H1 (cell line): Measurements from ENCODE around the gene BICD1. TPM values are rescaled to one million over a fixed set of nuclear protein-coding genes. Genes with fewer than 3 reads are reported as not detected.

Experiments
- CTCF ChIA-PET: fragments of 300-600 bp; sonication (Branson Sonifier 250); formaldehyde crosslinking; loops from one replicate; lab custom pipeline; 2021; ENCODE audit not compliant: partially characterized antibody; lab: Charles Lee
- POLR2A ChIA-PET: fragments of 300-600 bp; sonication (Branson Sonifier 250); formaldehyde crosslinking; loops from one replicate; lab custom pipeline; 2021; ENCODE audit warnings: inconsistent platforms; ENCODE audit not compliant: partially characterized antibody; lab: Charles Lee
- DNase-seq, 2 experiments: peaks; one replicate each; pipeline versions ENCODE4 v3.0.0 to v3.0.0-alpha.2; 2010 to 2022; ENCODE audit warnings: low spot score in 2 of 2, low read depth in 1 of 2, mixed read lengths in 1 of 2
- FAIRE-seq: peaks from 2 replicates; lab custom pipeline; 2011; peaks lifted over from hg19 to GRCh38; lab: Jason Lieb, UNC
- H2AFZ ChIP-seq: 2 replicates; pipeline ENCODE4 v1.8.1; 2012; ENCODE audit warnings: low read length, inconsistent platforms
- H2AK5ac ChIP-seq: 2 replicates; pipeline ENCODE4 v1.6.1; 2013; ENCODE audit warnings: low read depth, low read length
- H2BK120ac ChIP-seq: replicated peaks from 2 replicates; pipeline ENCODE3; 2013; ENCODE audit warnings: low read depth, low read length, inconsistent platforms
- H2BK12ac ChIP-seq: 2 replicates; pipeline ENCODE4 v1.6.1; 2013; ENCODE audit warnings: low read depth, low read length
- H2BK15ac ChIP-seq: 2 replicates; pipeline ENCODE4 v1.6.1; 2013; ENCODE audit warnings: low read length
- H2BK20ac ChIP-seq: 2 replicates; pipeline ENCODE4 v1.6.1; 2013; ENCODE audit warnings: low read length
- H2BK5ac ChIP-seq: 2 replicates; pipeline ENCODE4 v1.6.1; 2013; ENCODE audit warnings: low read depth, low read length
- H3K14ac ChIP-seq: 2 replicates; pipeline ENCODE4 v1.6.1; 2013; ENCODE audit warnings: inconsistent platforms; ENCODE audit not compliant: insufficient read length
- H3K18ac ChIP-seq: 2 replicates; pipeline ENCODE4 v1.6.1; 2013; ENCODE audit warnings: low read length; ENCODE audit errors: extremely low read depth
- H3K23ac ChIP-seq: 2 replicates; pipeline ENCODE4 v1.6.1; 2013; ENCODE audit warnings: inconsistent platforms; ENCODE audit not compliant: insufficient read length
- H3K23me2 ChIP-seq: 2 replicates; pipeline ENCODE4 v1.6.1; 2013; ENCODE audit warnings: low read depth, low read length
- H3K27ac ChIP-seq: 2 replicates; pipeline ENCODE4 v1.6.1; 2011; ENCODE audit warnings: low read depth, low read length, inconsistent platforms
- H3K27me3 ChIP-seq, 4 experiments: replicated peaks in 1 of 4; 1 replicate in 1 of 4; 2 replicates in 3 of 4; pipeline versions ENCODE4 v1.6.1 to v1.8.1; 2011 to 2013; ENCODE audit warnings: low read length in 3 of 4, mild to moderate bottlenecking in 3 of 4, inconsistent platforms in 2 of 4, mixed read lengths in 2 of 4, moderate library complexity in 1 of 4; ENCODE audit not compliant: control insufficient read depth in 3 of 4, insufficient read depth in 3 of 4; ENCODE audit errors: extremely low read depth in 1 of 4
- H3K36me3 ChIP-seq, 4 experiments: 2 replicates each; pipeline versions ENCODE4 v1.6.1 to v1.8.1; 2011 to 2013; ENCODE audit warnings: mild to moderate bottlenecking in 4 of 4, low read length in 3 of 4, moderate library complexity in 2 of 4, control low read depth in 1 of 4, inconsistent platforms in 1 of 4; ENCODE audit not compliant: insufficient read depth in 4 of 4, control insufficient read depth in 2 of 4
- H3K4ac ChIP-seq: replicated peaks from 2 replicates; pipeline ENCODE3; 2013; ENCODE audit warnings: low read length, low read depth, mixed read lengths, inconsistent platforms; ENCODE audit not compliant: insufficient read length
- H3K4me1 ChIP-seq, 4 experiments: replicated peaks in 1 of 4; 1 replicate in 1 of 4; 2 replicates in 3 of 4; pipeline versions ENCODE4 v1.6.1 to v1.8.1; 2011 to 2013; ENCODE audit warnings: low read length in 3 of 4, inconsistent platforms in 2 of 4, mixed read lengths in 1 of 4; ENCODE audit not compliant: insufficient read depth in 4 of 4, control insufficient read depth in 3 of 4
- H3K4me2 ChIP-seq, 2 experiments: 2 replicates each; pipeline versions ENCODE4 v1.6.1 to v1.8.1; 2011 to 2013; ENCODE audit warnings: low read depth in 2 of 2, low read length in 2 of 2, control low read depth in 1 of 2, inconsistent platforms in 1 of 2, mild to moderate bottlenecking in 1 of 2; ENCODE audit not compliant: insufficient read depth in 1 of 2
- H3K4me3 ChIP-seq, 4 experiments: fragments of 200-600, 300-600 bp in 1 of 4; sonication (generic), shearing (Covaris generic), sonication (Bioruptor Twin) in 1 of 4; 2 replicates each; pipeline versions ENCODE4 v1.5.1 to v1.8.1; 2011 to 2016; ENCODE audit warnings: low read length in 4 of 4, low read depth in 3 of 4, control low read depth in 2 of 4, inconsistent platforms in 2 of 4, mild to moderate bottlenecking in 2 of 4, mixed read lengths in 1 of 4, moderate library complexity in 1 of 4; ENCODE audit not compliant: insufficient read depth in 2 of 4; ENCODE audit errors: extremely low read depth in 1 of 4
- H3K56ac ChIP-seq: replicated peaks from 2 replicates; pipeline ENCODE3; 2013; ENCODE audit warnings: low read depth, mild to moderate bottlenecking, mixed read lengths, low read length, inconsistent platforms; ENCODE audit not compliant: insufficient read length
- H3K79me1 ChIP-seq: 2 replicates; pipeline ENCODE4 v1.6.1; 2013; ENCODE audit warnings: low read depth, low read length, control low read depth
- H3K79me2 ChIP-seq, 2 experiments: 2 replicates each; pipeline versions ENCODE4 v1.6.1 to v1.8.1; 2012 to 2013; ENCODE audit warnings: low read length in 2 of 2, mild to moderate bottlenecking in 2 of 2, inconsistent platforms in 1 of 2; ENCODE audit not compliant: insufficient read depth in 2 of 2, control insufficient read depth in 1 of 2
- H3K9ac ChIP-seq, 4 experiments: replicated peaks in 1 of 4; 1 replicate in 1 of 4; 2 replicates in 3 of 4; pipeline versions ENCODE4 v1.6.1 to v1.8.1; 2011 to 2013; ENCODE audit warnings: low read depth in 3 of 4, low read length in 3 of 4, control low read depth in 2 of 4, mild to moderate bottlenecking in 2 of 4, moderate library complexity in 2 of 4, inconsistent platforms in 1 of 4; ENCODE audit errors: extremely low read depth in 1 of 4
- H3K9me3 ChIP-seq, 2 experiments: 2 replicates each; pipeline versions ENCODE4 v1.6.1 to v1.8.1; 2012 to 2013; ENCODE audit warnings: mild to moderate bottlenecking in 2 of 2, moderate library complexity in 2 of 2, control low read depth in 1 of 2, inconsistent platforms in 1 of 2, low read depth in 1 of 2, low read length in 1 of 2, mixed read lengths in 1 of 2; ENCODE audit not compliant: insufficient read depth in 2 of 2
- H4K20me1 ChIP-seq, 2 experiments: replicated peaks in 1 of 2; 2 replicates each; pipeline versions ENCODE3 to v1.8.1; 2011 to 2013; ENCODE audit warnings: inconsistent platforms in 2 of 2, low read length in 2 of 2, mild to moderate bottlenecking in 1 of 2; ENCODE audit not compliant: insufficient read depth in 2 of 2, control insufficient read depth in 1 of 2
- H4K5ac ChIP-seq: 2 replicates; pipeline ENCODE4 v1.6.1; 2013; ENCODE audit warnings: low read length, low read depth, mixed read lengths, inconsistent platforms; ENCODE audit not compliant: insufficient read length
- H4K8ac ChIP-seq: 2 replicates; pipeline ENCODE4 v1.8.0; 2013; ENCODE audit warnings: mild to moderate bottlenecking, moderate library complexity, low read length, inconsistent platforms; ENCODE audit not compliant: insufficient read depth; ENCODE audit errors: extremely low read depth
- H4K91ac ChIP-seq: replicated peaks from 2 replicates; pipeline ENCODE3; 2013; ENCODE audit warnings: low read length, mixed read lengths, inconsistent platforms; ENCODE audit not compliant: insufficient read length
- ASH2L ChIP-seq: fragments of 200-600, 300-600 bp; sonication (generic); IDR thresholded peaks from one replicate; pipeline ENCODE4 v1.7.1; 2017; ENCODE audit warnings: low read length
- CEBPB ChIP-seq: IDR thresholded peaks from 2 replicates; pipeline ENCODE4 v1.6.1; 2012; ENCODE audit warnings: low read depth, low read length
- CHD1 ChIP-seq: IDR thresholded peaks from 2 replicates; pipeline ENCODE4 v1.6.1; 2012; ENCODE audit warnings: low read depth, low read length, improper control_type of control experiment
- GABPA ChIP-seq: IDR thresholded peaks from 2 replicates; pipeline ENCODE4 v1.6.1; 2011; ENCODE audit warnings: mild to moderate bottlenecking, low read length, moderate library complexity, borderline replicate concordance; ENCODE audit not compliant: insufficient read depth
- GTF2F1 ChIP-seq: IDR thresholded peaks from 2 replicates; pipeline ENCODE4 v1.6.1; 2012; ENCODE audit warnings: low read depth, low read length, improper control_type of control experiment, borderline replicate concordance
- JUN ChIP-seq: IDR thresholded peaks from 2 replicates; pipeline ENCODE4 v1.6.1; 2011; ENCODE audit warnings: low read depth, mild to moderate bottlenecking, improper control_type of control experiment, low read length
- KDM5A ChIP-seq: fragments of 200-600 bp; IDR thresholded peaks from 2 replicates; pipeline ENCODE4 v1.7.1; 2012; ENCODE audit warnings: mild to moderate bottlenecking, low read length, inconsistent platforms, mixed read lengths
- PHF8 ChIP-seq: fragments of 200-600 bp; sonication (generic); conservative IDR thresholded peaks from 2 replicates; pipeline ENCODE4 v1.7.1; 2012; ENCODE audit warnings: low read depth, mild to moderate bottlenecking, inconsistent platforms, low read length, moderate library complexity
- POU5F1 ChIP-seq: IDR thresholded peaks from 2 replicates; pipeline ENCODE4 v1.6.1; 2011; ENCODE audit warnings: low read depth, mild to moderate bottlenecking, low read length, moderate library complexity
- SAP30 ChIP-seq: fragments of 300-600 bp; sonication (generic); IDR thresholded peaks from 2 replicates; pipeline ENCODE4 v1.7.1; 2012; ENCODE audit warnings: low read length, moderate library complexity, mild to moderate bottlenecking, inconsistent platforms; ENCODE audit not compliant: insufficient read depth, insufficient replicate concordance
- SIN3A ChIP-seq, 2 experiments: IDR thresholded peaks in 1 of 2; conservative IDR thresholded peaks in 1 of 2; 2 replicates each; pipeline ENCODE4 v1.6.1; 2011 to 2012; ENCODE audit warnings: low read length in 2 of 2, improper control_type of control experiment in 1 of 2, low read depth in 1 of 2, mild to moderate bottlenecking in 1 of 2
- SP4 ChIP-seq: IDR thresholded peaks from 2 replicates; pipeline ENCODE4 v1.6.1; 2012; ENCODE audit warnings: low read length, inconsistent platforms
- SRF ChIP-seq: IDR thresholded peaks from 2 replicates; pipeline ENCODE4 v1.6.1; 2011; ENCODE audit warnings: mild to moderate bottlenecking, low read depth, low read length, moderate library complexity
- TEAD4 ChIP-seq: IDR thresholded peaks from 2 replicates; pipeline ENCODE4 v1.6.1; 2012; ENCODE audit warnings: low read depth, low read length, inconsistent platforms, mixed read lengths
- ZNF274 ChIP-seq: IDR thresholded peaks from 2 replicates; pipeline ENCODE4 v1.7.0; 2012; ENCODE audit warnings: low read length, borderline replicate concordance; ENCODE audit errors: extremely low read depth
- WGBS, 2 experiments: shearing (Covaris generic) in 1 of 2; methylation state at CpG; one replicate each; pipeline versions ENCODE4 v1.1.6 to v1.1.7; 2013 to 2015; ENCODE audit warnings: low lambda C conversion rate in 2 of 2, mixed read lengths in 2 of 2, inconsistent platforms in 1 of 2, low coverage in 1 of 2, missing lambda C conversion rate in 1 of 2; ENCODE audit not compliant: insufficient replicate concordance in 2 of 2, insufficient coverage in 1 of 2, insufficient read length in 1 of 2; ENCODE audit errors: extremely low coverage in 1 of 2, missing lambda C conversion rate in 1 of 2; 5-methylcytosine and 5-hydroxymethylcytosine counted together
- polyA plus RNA-seq, 7 experiments: library from polyadenylated mRNA; depleted of rRNA in 3 of 7; stranded (reverse) in 5 of 7; unstranded in 2 of 7; fragments of >200 nt in 5 of 7; fragments of 200-250 nt in 2 of 7; gene quantifications; 1 replicate in 5 of 7; 2 replicates in 1 of 7; 4 replicates in 1 of 7; pipeline versions ENCODE4 v1.2.1 to v1.2.3, GENCODE V29; 2011 to 2013; ENCODE audit warnings: missing spikeins in 2 of 7, mixed read lengths in 2 of 7
- total RNA-seq: library from RNA; stranded (reverse); fragmentation: NEBNext Ultra II Directional; extraction: Animal tissue kit (Norgen Biotek cat#: 25700); gene quantifications from 2 replicates; pipeline ENCODE4 v1.2.1, GENCODE V29; 2021

The BICD1 gene
- total and polyA plus RNA-seq, 2 of the 8 experiments (the other 6 are each of a cell fraction or from before 2014, with no cell fraction given), result 34.1 to 58.4 TPM

DNA sequence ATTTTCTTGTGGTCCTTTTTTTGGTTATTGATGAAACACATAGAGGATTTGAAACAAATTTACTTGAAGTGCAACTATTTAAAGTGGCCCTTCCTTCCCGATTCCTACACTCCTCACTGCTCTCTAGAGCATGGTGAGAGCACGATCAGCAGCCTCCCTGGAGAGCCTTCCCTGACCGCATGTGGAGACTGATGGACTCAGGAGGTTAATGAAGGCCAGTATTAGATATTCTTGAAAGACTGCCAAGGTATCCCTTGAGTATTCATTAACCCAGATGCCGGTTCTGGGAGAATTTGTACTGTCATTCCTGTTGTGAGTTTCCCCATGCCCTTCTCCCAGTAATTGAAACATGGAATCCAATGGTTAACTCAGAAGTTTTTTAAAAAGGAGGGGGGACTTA, 189.9 kb downstream of the BICD1 start:
- Histone ChIP-seq H2AK5ac (no peak overlapping the region), H4K8ac (no peak overlapping the region), H3K14ac (no peak overlapping the region), H3K4me1 (no peaks in the 10 kb centered on the region), H3K18ac (no peak overlapping the region), H4K5ac (no peak overlapping the region), H3K23ac (no peak overlapping the region), H3K56ac (no peak overlapping the region), H3K27me3 (no peaks in the 10 kb centered on the region), H3K79me1 (peaks cover 2% of the 10 kb centered on the region; the same call in 1 of the 2 replicates), H2BK20ac (no peak overlapping the region), H3K9me3 (no peaks in the 10 kb centered on the region), H2BK120ac (no peak overlapping the region), H3K79me2 (peaks cover 0 to 3% of the 10 kb centered on the region in 2 experiments; a peak in 2 of 4 replicates), H3K4me2 (no peak overlapping the region), H3K23me2 (no peaks in the 10 kb centered on the region), H2BK5ac (no peak overlapping the region), H4K20me1 (no peaks in the 10 kb centered on the region), H3K27ac (no peak overlapping the region), H2AFZ (no peak overlapping the region), H4K91ac (no peak overlapping the region), H3K36me3 (peaks cover 0 to 8% (median 1%) of the 10 kb centered on the region in 4 experiments; a peak in 2 of 8 replicates), H3K9ac (no peak overlapping the region), H3K4ac (no peak overlapping the region), H2BK12ac (no peak overlapping the region), H3K4me3 (no peak overlapping the region), H2BK15ac (no peak overlapping the region)
- WGBS, 2 experiments, result 87% methylated on average over 4 of the region's 4 CpGs; no CpG with 5 or more reads in 1 of the 2 experiments
- FAIRE-seq (no peak), DNase-seq (no peak)
- CTCF ChIA-PET, result interaction anchor here (0.6 to 1.4 kb wide), 3 partner anchors 17 to 260 kb away, joined by 3 to 4 read pairs (median 3); no protein-coding TSS in a partner anchor
- POLR2A ChIA-PET, result no interaction called here
- TF ChIP-seq TEAD4, result no peak
- TF ChIP-seq POU5F1, result no peak
- TF ChIP-seq SRF, result no peak
- TF ChIP-seq SIN3A (conservative IDR thresholded peaks at IDR 0.05 in 1 of 2, IDR thresholded peaks at IDR 0.05 in 1 of 2; ENCODE audit: low read depth in 1 of 2, low read length in 2 of 2), result no peak
- no peak for TF ChIP-seq GABPA
- TF ChIP-seq CHD1, result no peak
- no peak for TF ChIP-seq SAP30
- no peak for TF ChIP-seq CEBPB
- TF ChIP-seq SP4, result no peak
- no peak for TF ChIP-seq JUN
- no peak for TF ChIP-seq KDM5A
- TF ChIP-seq GTF2F1, result no peak
- no peak for TF ChIP-seq PHF8
- no peak for TF ChIP-seq ASH2L
- no peak for TF ChIP-seq ZNF274
